HepG2 (cell line): ENCODE results near the gene ANP32B.

Source experiments
- ARID3A ChIP-seq: IDR thresholded peaks from 2 replicates; pipeline ENCODE4 v1.6.1; 2012; ENCODE audit warnings: low read depth, low read length, improper control_type of control experiment
- CTCF ChIP-seq: sonication (generic); formaldehyde crosslinking; IDR thresholded peaks from 2 replicates; pipeline ENCODE4 v1.5.0; 2020; ENCODE audit warnings: mild to moderate bottlenecking, missing genetic modification reagents, moderate library complexity
- ESRRA ChIP-seq: sonication (generic); formaldehyde crosslinking; IDR thresholded peaks from 2 replicates; pipeline ENCODE4 v1.5.1; 2020; ENCODE audit warnings: mild to moderate bottlenecking, low read depth, missing genetic modification reagents
- EZH2 ChIP-seq: conservative IDR thresholded peaks from 2 replicates; pipeline ENCODE4 v1.6.1; 2012; ENCODE audit warnings: mild to moderate bottlenecking, low read depth, low read length, moderate library complexity
- MAFK ChIP-seq, 2 experiments: IDR thresholded peaks in 1 of 2; conservative IDR thresholded peaks in 1 of 2; 2 replicates each; pipeline ENCODE4 v1.6.1; 2011; ENCODE audit warnings: improper control_type of control experiment in 2 of 2, low read length in 2 of 2
- POLR2A ChIP-seq, 2 experiments: IDR thresholded peaks; 2 replicates each; pipeline ENCODE4 v1.6.1; 2011; ENCODE audit warnings: low read depth in 2 of 2, low read length in 2 of 2, mild to moderate bottlenecking in 1 of 2, moderate library complexity in 1 of 2; ENCODE audit not compliant: insufficient read depth in 1 of 2
- SIN3A ChIP-seq: IDR thresholded peaks from 2 replicates; pipeline ENCODE4 v1.6.1; 2011; ENCODE audit warnings: low read depth, mild to moderate bottlenecking, control low read depth, low read length, borderline replicate concordance
- STAT6 ChIP-seq: sonication (generic); formaldehyde crosslinking; IDR thresholded peaks from 2 replicates; pipeline ENCODE4 v1.4.0; 2020; ENCODE audit warnings: missing genetic modification reagents, mild to moderate bottlenecking, borderline replicate concordance

- TF ChIP-seq POLR2A (IDR thresholded peaks at IDR 0.05; ENCODE audit: insufficient read depth in 1 of 2, low read depth in 2 of 2, low read length in 2 of 2) (no peak), MAFK (conservative IDR thresholded peaks at IDR 0.05 in 1 of 2, IDR thresholded peaks at IDR 0.05 in 1 of 2; ENCODE audit: low read length in 2 of 2) (no peak), STAT6 (no peak), EZH2 (no peak), CTCF (no peak), SIN3A (no peak), ESRRA (CRISPR knock-in tag) (no peak), ARID3A (no peak)
Observed at GRCh38 chr9:98046180-98046543, 63.0 kb downstream of the ANP32B start.
